NT2/D1 (cell line): ENCODE measurements around the gene POU6F2.
"Not testable (repeated sequence)": the region's sequence is repeated elsewhere in the genome, so short reads cannot be mapped to it uniquely, and the experiment has no call there.

Experiments used
- DNase-seq: peaks from one replicate; pipeline ENCODE4 v3.0.0-alpha.2; 2011; ENCODE audit warnings: low read depth, low spot score
- H3K27me3 ChIP-seq: 2 replicates; pipeline ENCODE4 v1.6.0; 2011; ENCODE audit warnings: mild to moderate bottlenecking; ENCODE audit not compliant: insufficient read length, insufficient read depth
- H3K36me3 ChIP-seq: 2 replicates; pipeline ENCODE4 v1.6.1; 2011; ENCODE audit warnings: mild to moderate bottlenecking, low read length, mixed read lengths; ENCODE audit not compliant: insufficient read depth, insufficient read length
- H3K4me1 ChIP-seq: 2 replicates; pipeline ENCODE4 v1.5.1; 2011; ENCODE audit not compliant: insufficient read depth, insufficient read length
- H3K4me3 ChIP-seq: 2 replicates; pipeline ENCODE4 v1.5.1; 2011; ENCODE audit warnings: low read depth; ENCODE audit not compliant: insufficient read length
- H3K9ac ChIP-seq: 2 replicates; pipeline ENCODE4 v1.6.0; 2011; ENCODE audit warnings: low read depth; ENCODE audit not compliant: insufficient read length
- H3K9me3 ChIP-seq: 2 replicates; pipeline ENCODE4 v1.5.1; 2011; ENCODE audit warnings: mild to moderate bottlenecking, low read length; ENCODE audit not compliant: insufficient read depth
- SUZ12 ChIP-seq: IDR thresholded peaks from 2 replicates; pipeline ENCODE4 v1.6.1; 2011; ENCODE audit not compliant: insufficient read length, insufficient read depth; ENCODE audit errors: extremely low read depth
- YY1 ChIP-seq: IDR thresholded peaks from 2 replicates; pipeline ENCODE4 v1.6.1; 2011; ENCODE audit not compliant: insufficient read length, insufficient read depth
- ZNF274 ChIP-seq: IDR thresholded peaks from 2 replicates; pipeline ENCODE4 v1.6.1; 2011; ENCODE audit warnings: mild to moderate bottlenecking, low read depth, low read length

The POU6F2 gene

GRCh38 chr7:39375047-39375873, 397.6 kb downstream of the POU6F2 start:
- Histone ChIP-seq H3K27me3 (no peaks in the 10 kb centered on the region), H3K36me3 (no peaks in the 10 kb centered on the region), H3K4me1 (no peaks in the 10 kb centered on the region)

GRCh38 chr7:39375874-39376190, 398.1 kb downstream of the POU6F2 start:
- Histone ChIP-seq H3K27me3 (no peaks in the 10 kb centered on the region), H3K9ac (no peak overlapping the region)
- TF ChIP-seq ZNF274 (no peak), YY1 (no peak), SUZ12 (no peak)

More at GRCh38 chr7:39375047-39375873, 397.6 kb downstream of the POU6F2 start:
- Histone ChIP-seq H3K4me3 (no peak overlapping the region), H3K9ac (no peak overlapping the region), H3K9me3 (no peaks in the 10 kb centered on the region)
- no peak for TF ChIP-seq YY1
- no peak for TF ChIP-seq ZNF274
- TF ChIP-seq SUZ12, result no peak
- no peak for DNase-seq

GRCh38 chr7:39376881-39377280, 399.2 kb downstream of the POU6F2 start:
- not testable (repeated sequence) for H3K4me1 ChIP-seq, H3K9ac ChIP-seq, H3K27me3 ChIP-seq

More at GRCh38 chr7:39375874-39376190, 398.1 kb downstream of the POU6F2 start:
- no peak for DNase-seq
- Histone ChIP-seq H3K9me3 (no peaks in the 10 kb centered on the region), H3K4me1 (no peaks in the 10 kb centered on the region), H3K4me3 (no peak overlapping the region), H3K36me3 (no peaks in the 10 kb centered on the region)

GRCh38 chr7:39379416-39379815, 401.7 kb downstream of the POU6F2 start:
- Histone ChIP-seq H3K27me3 (no peaks in the 10 kb centered on the region), H3K9ac (no peak overlapping the region)
- no peak for DNase-seq

More at GRCh38 chr7:39376881-39377280, 399.2 kb downstream of the POU6F2 start:
- not testable (repeated sequence) for H3K36me3 ChIP-seq, H3K4me3 ChIP-seq, H3K9me3 ChIP-seq, DNase-seq

GRCh38 chr7:39383136-39383535, 405.4 kb downstream of the POU6F2 start:
- H3K9ac ChIP-seq, result no peak overlapping the region
- H3K27me3 ChIP-seq, result no peaks in the 10 kb centered on the region
- TF ChIP-seq YY1 (no peak), ZNF274 (no peak), SUZ12 (no peak)
- H3K4me1 ChIP-seq, result no peaks in the 10 kb centered on the region
- no peak overlapping the region for H3K4me3 ChIP-seq
- no peaks in the 10 kb centered on the region for H3K9me3 ChIP-seq
- no peak for DNase-seq
- H3K36me3 ChIP-seq, result no peaks in the 10 kb centered on the region

More at GRCh38 chr7:39379416-39379815, 401.7 kb downstream of the POU6F2 start:
- Histone ChIP-seq H3K36me3 (no peaks in the 10 kb centered on the region), H3K4me1 (no peaks in the 10 kb centered on the region), H3K9me3 (no peaks in the 10 kb centered on the region), H3K4me3 (no peak overlapping the region)
- TF ChIP-seq SUZ12 (no peak), YY1 (no peak), ZNF274 (no peak)

- Histone ChIP-seq H3K9ac (no peak overlapping the region), H3K4me3 (no peak overlapping the region), H3K36me3 (no peaks in the 10 kb centered on the region), H3K27me3 (no peaks in the 10 kb centered on the region), H3K9me3 (no peaks in the 10 kb centered on the region), H3K4me1 (no peaks in the 10 kb centered on the region)
- TF ChIP-seq ZNF274, result no peak
- no peak for TF ChIP-seq SUZ12
- no peak for TF ChIP-seq YY1
- no peak for DNase-seq
Measured at GRCh38 chr7:39384386-39384785, 406.7 kb downstream of the POU6F2 start.

GRCh38 chr7:39386718-39387117, 409.0 kb downstream of the POU6F2 start:
- Histone ChIP-seq H3K9me3 (no peaks in the 10 kb centered on the region), H3K4me1 (no peaks in the 10 kb centered on the region), H3K36me3 (no peaks in the 10 kb centered on the region), H3K27me3 (no peaks in the 10 kb centered on the region), H3K9ac (no peak overlapping the region), H3K4me3 (no peak overlapping the region)
- no peak for TF ChIP-seq YY1
- TF ChIP-seq ZNF274, result no peak
- TF ChIP-seq SUZ12, result no peak
- DNase-seq, result no peak

- no peak for DNase-seq
- H3K4me1 ChIP-seq, result peaks cover 2% of the 10 kb centered on the region
- H3K9ac ChIP-seq, result no peak overlapping the region
- no peaks in the 10 kb centered on the region for H3K36me3 ChIP-seq
- no peaks in the 10 kb centered on the region for H3K9me3 ChIP-seq
- no peaks in the 10 kb centered on the region for H3K27me3 ChIP-seq
- no peak overlapping the region for H3K4me3 ChIP-seq
- no peak for TF ChIP-seq SUZ12
- no peak for TF ChIP-seq ZNF274
- TF ChIP-seq YY1, result no peak
Measured at GRCh38 chr7:39392151-39392550, 414.4 kb downstream of the POU6F2 start.
